WTC11 (cell line): ENCODE data around the gene ACSS3. TPM values are rescaled to one million over a fixed set of nuclear protein-coding genes. Genes with fewer than 3 reads are reported as not detected.

Source experiments
- ATAC-seq: fragments of 200-7000 bp; cut with Tn5 transposase; 2 replicates; pipeline ENCODE4 v1.10.0; 2021; ENCODE audit warnings: mild to moderate bottlenecking, moderate library complexity
- CTCF ChIA-PET: fragments of 300-600 bp; sonication (Branson Sonifier 250); formaldehyde crosslinking; loops from one replicate; lab custom pipeline; 2021; ENCODE audit warnings: antibody characterized with exemption; lab: Charles Lee
- POLR2A ChIA-PET: fragments of 350-600 bp; sonication (Branson Sonifier 250); formaldehyde crosslinking; loops from one replicate; lab custom pipeline; 2021; ENCODE audit warnings: antibody characterized with exemption; lab: Charles Lee
- DNase-seq: peaks from one replicate; pipeline ENCODE4 v3.0.0; 2021; ENCODE audit warnings: low spot score
- H3K27ac Mint-ChIP-seq: 2 replicates; pipeline ENCODE4 v1.8.0; 2021; ENCODE audit warnings: mixed read lengths
- H3K27me3 Mint-ChIP-seq: 2 replicates; pipeline ENCODE4 v1.8.0; 2021; ENCODE audit warnings: low read depth, mild to moderate bottlenecking, moderate library complexity, mixed read lengths
- H3K36me3 Mint-ChIP-seq: 2 replicates; pipeline ENCODE4 v1.8.0; 2021; ENCODE audit warnings: mixed read lengths
- H3K4me1 Mint-ChIP-seq: 2 replicates; pipeline ENCODE4 v1.8.0; 2022; ENCODE audit warnings: mixed read lengths
- H3K4me3 Mint-ChIP-seq: 2 replicates; pipeline ENCODE4 v1.8.0; 2021; ENCODE audit warnings: mild to moderate bottlenecking, moderate library complexity, mixed read lengths
- H3K9me3 Mint-ChIP-seq: 2 replicates; pipeline ENCODE4 v1.8.0; 2021; ENCODE audit warnings: mixed read lengths
- ATF6 ChIP-seq: sonication (generic); formaldehyde crosslinking; IDR thresholded peaks from 2 replicates; pipeline ENCODE4 v1.8.1; 2023; ENCODE audit warnings: mild to moderate bottlenecking, missing genetic modification reagents
- ELF4 ChIP-seq: sonication (generic); formaldehyde crosslinking; IDR thresholded peaks from 2 replicates; pipeline ENCODE4 v1.8.1; 2022; ENCODE audit warnings: low read depth, mild to moderate bottlenecking, moderate library complexity, missing genetic modification reagents
- ESRRA ChIP-seq: sonication (generic); formaldehyde crosslinking; IDR thresholded peaks from 2 replicates; pipeline ENCODE4 v1.8.1; 2022; ENCODE audit warnings: mild to moderate bottlenecking, missing genetic modification reagents, borderline replicate concordance
- FOXP1 ChIP-seq: sonication (generic); formaldehyde crosslinking; IDR thresholded peaks from 2 replicates; pipeline ENCODE4 v1.8.0; 2022; ENCODE audit warnings: missing genetic modification reagents, mild to moderate bottlenecking, moderate library complexity, borderline replicate concordance
- GABPB1 ChIP-seq: sonication (generic); formaldehyde crosslinking; IDR thresholded peaks from 2 replicates; pipeline ENCODE4 v1.8.1; 2023; ENCODE audit warnings: mild to moderate bottlenecking, missing genetic modification reagents
- MYBL2 ChIP-seq: sonication (generic); formaldehyde crosslinking; IDR thresholded peaks from 2 replicates; pipeline ENCODE4 v1.8.1; 2023; ENCODE audit warnings: mild to moderate bottlenecking, moderate library complexity, missing genetic modification reagents
- NFE2L1 ChIP-seq: sonication (generic); formaldehyde crosslinking; IDR thresholded peaks from 2 replicates; pipeline ENCODE4 v1.8.1; 2023; ENCODE audit warnings: missing genetic modification reagents
- NR2C2 ChIP-seq: sonication (generic); formaldehyde crosslinking; IDR thresholded peaks from 2 replicates; pipeline ENCODE4 v1.8.0; 2022; ENCODE audit warnings: mild to moderate bottlenecking, missing genetic modification reagents
- PREB ChIP-seq: sonication (generic); formaldehyde crosslinking; IDR thresholded peaks from 2 replicates; pipeline ENCODE4 v1.8.1; 2022; ENCODE audit warnings: mild to moderate bottlenecking, missing genetic modification reagents, moderate library complexity, borderline replicate concordance
- SMAD4 ChIP-seq: sonication (generic); formaldehyde crosslinking; IDR thresholded peaks from 2 replicates; pipeline ENCODE4 v1.8.0; 2022; ENCODE audit warnings: mild to moderate bottlenecking, missing genetic modification reagents
- TEAD4 ChIP-seq: sonication (generic); formaldehyde crosslinking; IDR thresholded peaks from 2 replicates; pipeline ENCODE4 v1.8.0; 2022; ENCODE audit warnings: mild to moderate bottlenecking, missing genetic modification reagents
- USF2 ChIP-seq: sonication (generic); formaldehyde crosslinking; IDR thresholded peaks from 2 replicates; pipeline ENCODE4 v1.8.1; 2023; ENCODE audit warnings: mild to moderate bottlenecking, missing genetic modification reagents, moderate library complexity
- ZNF263 ChIP-seq: sonication (generic); formaldehyde crosslinking; IDR thresholded peaks from 2 replicates; pipeline ENCODE4 v1.8.1; 2022; ENCODE audit warnings: low read depth, mild to moderate bottlenecking, moderate library complexity, missing genetic modification reagents
- ZNF423 ChIP-seq: fragments of 250-450 bp; sonication (Bioruptor Pico); IDR thresholded peaks from 2 replicates; pipeline ENCODE4 v2.1.2; 2022; ENCODE audit warnings: mild to moderate bottlenecking, moderate library complexity
- total RNA-seq: library from RNA; stranded (reverse); gene quantifications from 3 replicates; pipeline ENCODE4 v1.2.3, GENCODE V29; 2021
- TF ChIP-seq, protein P1 (sequence below): sonication (generic); formaldehyde crosslinking; IDR thresholded peaks from 2 replicates; pipeline ENCODE4 v1.8.1; 2023; ENCODE audit warnings: mild to moderate bottlenecking, moderate library complexity, missing genetic modification reagents
- TF ChIP-seq, protein P2 (sequence below): sonication (generic); formaldehyde crosslinking; IDR thresholded peaks from 2 replicates; pipeline ENCODE4 v1.8.0; 2022; ENCODE audit warnings: mild to moderate bottlenecking, missing genetic modification reagents
- TF ChIP-seq, protein P3 (sequence below): fragments of 250-450 bp; sonication (Bioruptor Pico); IDR thresholded peaks from 2 replicates; pipeline ENCODE4 v1.9.0; 2021; ENCODE audit warnings: moderate library complexity, mild to moderate bottlenecking, inconsistent platforms, borderline replicate concordance

ACSS3 gene
- total RNA-seq, 1 experiment from 2014 or later = 18.6 TPM

DNA sequence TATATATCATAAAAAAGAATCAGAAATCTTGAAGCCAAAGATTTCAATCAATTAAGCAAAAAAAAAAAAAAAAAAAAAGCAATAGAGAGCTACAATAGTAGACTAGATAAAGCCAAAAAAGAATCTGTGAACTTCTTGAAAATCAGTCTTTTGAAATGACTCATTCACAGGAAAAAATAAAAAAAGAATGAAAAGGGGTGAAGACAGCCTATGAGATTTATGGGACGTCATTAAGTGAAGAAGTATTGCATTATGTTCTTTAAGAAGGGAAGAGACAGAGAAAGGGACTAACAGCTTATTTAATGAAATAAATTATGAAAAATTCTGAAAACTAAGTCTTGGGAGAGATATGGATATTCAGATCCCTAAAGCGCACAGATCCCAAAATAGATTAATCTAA lies 103.8 kb downstream of the ACSS3 start:
- H3K27me3 Mint-ChIP-seq = no peaks in the 10 kb centered on the region
- H3K27ac Mint-ChIP-seq = no peak overlapping the region
- ChIA-PET POLR2A (interaction anchor here (0.6 kb wide), 1 partner anchor 415 kb away, joined by 3 read pairs; no protein-coding TSS in a partner anchor), CTCF (no interaction called here)
- peaks cover 8% of the 10 kb centered on the region for H3K9me3 Mint-ChIP-seq
- no peaks in the 10 kb centered on the region for H3K4me1 Mint-ChIP-seq
- no peak for ATAC-seq
- TF ChIP-seq, protein P1, sequence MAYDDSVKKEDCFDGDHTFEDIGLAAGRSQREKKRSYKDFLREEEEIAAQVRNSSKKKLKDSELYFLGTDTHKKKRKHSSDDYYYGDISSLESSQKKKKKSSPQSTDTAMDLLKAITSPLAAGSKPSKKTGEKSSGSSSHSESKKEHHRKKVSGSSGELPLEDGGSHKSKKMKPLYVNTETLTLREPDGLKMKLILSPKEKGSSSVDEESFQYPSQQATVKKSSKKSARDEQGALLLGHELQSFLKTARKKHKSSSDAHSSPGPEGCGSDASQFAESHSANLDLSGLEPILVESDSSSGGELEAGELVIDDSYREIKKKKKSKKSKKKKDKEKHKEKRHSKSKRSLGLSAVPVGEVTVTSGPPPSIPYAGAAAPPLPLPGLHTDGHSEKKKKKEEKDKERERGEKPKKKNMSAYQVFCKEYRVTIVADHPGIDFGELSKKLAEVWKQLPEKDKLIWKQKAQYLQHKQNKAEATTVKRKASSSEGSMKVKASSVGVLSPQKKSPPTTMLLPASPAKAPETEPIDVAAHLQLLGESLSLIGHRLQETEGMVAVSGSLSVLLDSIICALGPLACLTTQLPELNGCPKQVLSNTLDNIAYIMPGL (CRISPR knock-in tag) = no peak
- TF ChIP-seq ATF6 (no peak), ESRRA (CRISPR knock-in tag) (no peak), TEAD4 (CRISPR knock-in tag) (no peak), SMAD4 (no peak), NR2C2 (no peak), ELF4 (CRISPR knock-in tag) (no peak), MYBL2 (no peak), PREB (CRISPR knock-in tag) (no peak), GABPB1 (CRISPR knock-in tag) (no peak)
- TF ChIP-seq, all 79 proteins: peak for 0
- Mint-ChIP-seq H3K4me3 (no peak overlapping the region), H3K36me3 (peaks cover 8% of the 10 kb centered on the region)
- no peak for DNase-seq

DNA sequence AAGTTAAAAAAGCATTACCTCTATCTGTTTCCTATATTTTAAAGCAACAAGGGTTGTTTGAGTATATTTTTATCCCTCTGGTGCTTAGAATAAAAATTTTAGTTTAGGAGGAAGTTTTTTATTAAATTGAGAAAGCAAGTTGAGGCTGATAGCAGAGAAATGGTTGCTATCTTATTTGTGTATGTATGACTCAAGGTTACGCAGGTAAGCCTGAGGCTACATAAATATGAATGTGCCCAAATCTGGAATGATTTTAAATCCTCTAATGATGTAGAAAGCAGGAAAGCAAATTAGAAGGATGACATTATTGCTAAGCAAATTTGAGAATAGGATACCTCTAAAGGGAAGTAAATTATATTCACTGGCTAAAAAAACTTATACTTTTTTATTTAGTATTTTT lies 109.8 kb downstream of the ACSS3 start:
- Mint-ChIP-seq H3K27me3 (no peaks in the 10 kb centered on the region), H3K36me3 (no peaks in the 10 kb centered on the region), H3K4me3 (no peak overlapping the region), H3K4me1 (no peaks in the 10 kb centered on the region), H3K9me3 (no peaks in the 10 kb centered on the region), H3K27ac (no peak overlapping the region)
- ATAC-seq = no peak
- TF ChIP-seq, protein P1 (CRISPR knock-in tag) = no peak
- TF ChIP-seq, protein P2, sequence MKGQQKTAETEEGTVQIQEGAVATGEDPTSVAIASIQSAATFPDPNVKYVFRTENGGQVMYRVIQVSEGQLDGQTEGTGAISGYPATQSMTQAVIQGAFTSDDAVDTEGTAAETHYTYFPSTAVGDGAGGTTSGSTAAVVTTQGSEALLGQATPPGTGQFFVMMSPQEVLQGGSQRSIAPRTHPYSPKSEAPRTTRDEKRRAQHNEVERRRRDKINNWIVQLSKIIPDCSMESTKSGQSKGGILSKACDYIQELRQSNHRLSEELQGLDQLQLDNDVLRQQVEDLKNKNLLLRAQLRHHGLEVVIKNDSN (CRISPR knock-in tag) = no peak
- TF ChIP-seq USF2 (no peak), GABPB1 (CRISPR knock-in tag) (no peak), ZNF263 (no peak), ZNF423 (CRISPR knock-in tag) (no peak), NFE2L1 (CRISPR knock-in tag) (no peak), FOXP1 (CRISPR knock-in tag) (no peak)
- TF ChIP-seq, protein P3, sequence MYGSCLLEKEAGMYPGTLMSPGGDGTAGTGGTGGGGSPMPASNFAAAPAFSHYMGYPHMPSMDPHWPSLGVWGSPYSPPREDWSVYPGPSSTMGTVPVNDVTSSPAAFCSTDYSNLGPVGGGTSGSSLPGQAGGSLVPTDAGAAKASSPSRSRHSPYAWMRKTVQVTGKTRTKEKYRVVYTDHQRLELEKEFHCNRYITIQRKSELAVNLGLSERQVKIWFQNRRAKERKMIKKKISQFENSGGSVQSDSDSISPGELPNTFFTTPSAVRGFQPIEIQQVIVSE (CRISPR knock-in tag) = no peak
- ChIA-PET POLR2A (no interaction called here), CTCF (no interaction called here)
- no peak for DNase-seq
